Measurements from ENCODE around the gene ATG9A.
"Not testable (repeated sequence)": the region's sequence is repeated elsewhere in the genome, so short reads cannot be mapped to it uniquely, and the experiment has no call there.

The ATG9A gene

GRCh38 chr2:219204425-219205164 lies 24.8 kb downstream of the ATG9A start:
- TF ChIP-seq, protein P1, sequence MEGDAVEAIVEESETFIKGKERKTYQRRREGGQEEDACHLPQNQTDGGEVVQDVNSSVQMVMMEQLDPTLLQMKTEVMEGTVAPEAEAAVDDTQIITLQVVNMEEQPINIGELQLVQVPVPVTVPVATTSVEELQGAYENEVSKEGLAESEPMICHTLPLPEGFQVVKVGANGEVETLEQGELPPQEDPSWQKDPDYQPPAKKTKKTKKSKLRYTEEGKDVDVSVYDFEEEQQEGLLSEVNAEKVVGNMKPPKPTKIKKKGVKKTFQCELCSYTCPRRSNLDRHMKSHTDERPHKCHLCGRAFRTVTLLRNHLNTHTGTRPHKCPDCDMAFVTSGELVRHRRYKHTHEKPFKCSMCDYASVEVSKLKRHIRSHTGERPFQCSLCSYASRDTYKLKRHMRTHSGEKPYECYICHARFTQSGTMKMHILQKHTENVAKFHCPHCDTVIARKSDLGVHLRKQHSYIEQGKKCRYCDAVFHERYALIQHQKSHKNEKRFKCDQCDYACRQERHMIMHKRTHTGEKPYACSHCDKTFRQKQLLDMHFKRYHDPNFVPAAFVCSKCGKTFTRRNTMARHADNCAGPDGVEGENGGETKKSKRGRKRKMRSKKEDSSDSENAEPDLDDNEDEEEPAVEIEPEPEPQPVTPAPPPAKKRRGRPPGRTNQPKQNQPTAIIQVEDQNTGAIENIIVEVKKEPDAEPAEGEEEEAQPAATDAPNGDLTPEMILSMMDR (IDR thresholded peaks at IDR 0.05): no peak
- H3K36me3 ChIP-seq: peaks cover 2 to 19% (median 18%) of the 10 kb centered on the region in 3 donors
- peaks cover 0 to 7% of the 10 kb centered on the region in 2 donors for H3K27me3 ChIP-seq
- intact Hi-C loops (cut with DNase I; ENCODE audit: low total_unique reads): no loop called here
- H3K4me3 ChIP-seq: no peak overlapping the region
- peaks cover 0 to 20% (median 15%) of the 10 kb centered on the region in 4 donors for H3K4me1 ChIP-seq
- no peak overlapping the region for H3K27ac ChIP-seq
- DNase-seq: no peak
- H3K9me3 ChIP-seq: no peaks in the 10 kb centered on the region

- H3K27me3 ChIP-seq: peaks cover 0 to 28% of the 10 kb centered on the region in 2 donors
- H3K9me3 ChIP-seq; H3K27ac ChIP-seq; H3K4me1 ChIP-seq; intact Hi-C loops (cut with DNase I; ENCODE audit: low total_unique reads); H3K36me3 ChIP-seq; H3K4me3 ChIP-seq; DNase-seq: not testable (repeated sequence)
Measured at GRCh38 chr2:219201331-219201730, 28.1 kb downstream of the ATG9A start.

DNA sequence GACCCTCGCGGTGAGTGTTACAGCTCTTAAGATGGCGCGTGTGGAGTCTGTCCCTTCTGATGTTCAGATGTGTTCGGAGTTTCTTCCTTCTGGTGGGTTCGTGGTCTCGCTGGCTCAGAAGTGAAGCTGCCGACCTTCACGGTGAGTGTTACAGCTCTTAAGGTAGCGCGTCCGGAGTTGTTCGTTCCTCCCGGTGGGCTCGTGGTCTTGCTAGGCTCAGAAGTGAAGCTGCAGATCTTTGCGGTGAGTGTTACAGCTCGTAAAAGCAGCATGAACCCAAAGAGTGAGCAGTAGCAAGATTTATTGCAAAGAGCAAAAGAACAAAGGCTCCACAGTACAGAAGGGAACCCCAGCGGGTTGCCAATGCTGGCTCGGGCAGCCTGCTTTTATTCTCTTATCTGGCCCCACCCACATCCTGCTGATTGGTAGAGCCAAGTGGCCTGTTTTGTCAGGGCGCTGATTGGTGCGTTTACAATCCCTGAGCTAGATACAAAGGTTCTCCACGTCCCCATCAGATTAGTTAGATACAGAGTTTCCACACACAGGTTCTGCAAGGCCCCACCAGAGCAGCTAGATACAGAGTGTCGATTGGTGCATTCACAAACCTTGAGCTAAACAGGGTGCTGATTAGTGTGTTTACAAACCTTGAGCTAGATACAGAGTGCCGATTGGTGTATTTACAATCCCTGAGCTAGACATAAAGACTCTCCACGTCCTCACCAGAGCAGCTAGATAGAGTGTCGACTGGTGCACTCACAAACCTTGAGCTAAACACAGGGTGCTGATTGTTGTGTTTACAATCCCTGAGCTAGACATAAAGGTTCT lies 28.7 kb downstream of the ATG9A start:
- intact Hi-C loops (cut with DNase I; ENCODE audit: low total_unique reads); H3K9me3 ChIP-seq; DNase-seq; H3K36me3 ChIP-seq; H3K4me3 ChIP-seq; H3K4me1 ChIP-seq; H3K27ac ChIP-seq: not testable (repeated sequence)
- H3K27me3 ChIP-seq: peaks cover 0 to 28% of the 10 kb centered on the region in 2 donors

GRCh38 chr2:219199470-219200211 lies 29.8 kb downstream of the ATG9A start:
- no peak for DNase-seq
- Histone ChIP-seq H3K36me3 (no peaks in the 10 kb centered on the region), H3K9me3 (no peaks in the 10 kb centered on the region), H3K4me3 (no peak overlapping the region), H3K4me1 (no peaks in the 10 kb centered on the region), H3K27me3 (peaks cover 0 to 33% of the 10 kb centered on the region in 2 donors), H3K27ac (no peak overlapping the region)
- intact Hi-C loops (cut with DNase I; ENCODE audit: low total_unique reads): loop anchor here (10.0 kb wide), 1 partner anchor 505 kb away; no protein-coding TSS in a partner anchor
- TF ChIP-seq, protein P1 (IDR thresholded peaks at IDR 0.05): no peak

DNA sequence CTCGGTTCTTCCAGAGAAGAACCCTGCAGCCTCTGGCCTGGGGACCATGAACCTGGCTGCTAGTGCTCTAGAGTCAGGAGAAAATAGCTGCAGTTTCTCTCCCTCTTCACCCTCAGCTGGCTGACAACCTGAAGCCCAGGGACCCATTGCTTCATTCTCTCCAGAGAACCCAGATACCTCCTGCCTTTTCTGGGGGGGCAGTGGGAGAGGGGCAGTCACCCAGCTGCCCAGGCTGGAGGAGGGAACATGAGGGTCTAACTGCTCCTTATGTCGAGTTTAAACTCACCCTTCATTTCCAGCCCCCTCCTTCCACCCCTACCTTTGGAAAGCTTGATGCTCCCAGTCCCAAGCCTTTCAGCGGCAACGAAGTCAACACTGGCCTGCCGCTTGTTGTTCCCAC lies 30.5 kb downstream of the ATG9A start:
- TF ChIP-seq, protein P1 (IDR thresholded peaks at IDR 0.05): no peak
- Histone ChIP-seq H3K9me3 (no peaks in the 10 kb centered on the region), H3K4me1 (no peaks in the 10 kb centered on the region), H3K36me3 (no peaks in the 10 kb centered on the region), H3K4me3 (no peak overlapping the region), H3K27ac (no peak overlapping the region), H3K27me3 (peaks cover 0 to 33% of the 10 kb centered on the region in 2 donors)
- intact Hi-C loops (cut with DNase I; ENCODE audit: low total_unique reads): loop anchor here (10.0 kb wide), 1 partner anchor 504 kb away; no protein-coding TSS in a partner anchor
- no peak for DNase-seq

DNA sequence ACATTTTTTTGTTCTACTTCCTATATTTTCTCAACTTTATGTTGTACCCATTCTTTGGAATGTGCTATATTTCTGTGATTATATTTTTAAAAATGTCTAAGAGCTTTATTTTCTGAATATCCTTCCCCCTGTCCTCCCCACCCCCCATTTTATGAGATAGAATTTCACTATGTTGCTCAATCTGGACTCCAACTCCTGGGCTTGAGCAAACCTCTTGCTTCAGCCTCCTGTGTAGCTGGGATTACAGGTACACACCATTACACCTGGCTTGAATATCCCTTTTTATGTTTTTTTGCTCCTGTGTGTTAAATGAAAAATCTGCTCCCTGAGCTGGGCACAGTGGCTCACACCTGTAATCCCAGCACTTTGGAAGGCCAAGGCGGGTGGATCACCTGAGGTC lies 32.0 kb downstream of the ATG9A start:
- Histone ChIP-seq H3K27me3 (peaks cover 0 to 33% of the 10 kb centered on the region in 2 donors), H3K27ac (no peak overlapping the region), H3K36me3 (no peaks in the 10 kb centered on the region), H3K9me3 (no peaks in the 10 kb centered on the region), H3K4me3 (no peak overlapping the region), H3K4me1 (no peaks in the 10 kb centered on the region)
- intact Hi-C loops (cut with DNase I; ENCODE audit: low total_unique reads): loop anchor here (10.0 kb wide), 1 partner anchor 503 kb away; no protein-coding TSS in a partner anchor
- TF ChIP-seq, protein P1 (IDR thresholded peaks at IDR 0.05): no peak
- no peak for DNase-seq
